Measurements from ENCODE around the gene STK33. TPM values are rescaled to one million over a fixed set of nuclear protein-coding genes. Genes with fewer than 3 reads are reported as not detected.

STK33 gene
- total and polyA plus RNA-seq, 2 donors (not counting 3 experiments of a cell fraction or from before 2014, with no cell fraction given), result 0.63 to 3.4 TPM

DNA sequence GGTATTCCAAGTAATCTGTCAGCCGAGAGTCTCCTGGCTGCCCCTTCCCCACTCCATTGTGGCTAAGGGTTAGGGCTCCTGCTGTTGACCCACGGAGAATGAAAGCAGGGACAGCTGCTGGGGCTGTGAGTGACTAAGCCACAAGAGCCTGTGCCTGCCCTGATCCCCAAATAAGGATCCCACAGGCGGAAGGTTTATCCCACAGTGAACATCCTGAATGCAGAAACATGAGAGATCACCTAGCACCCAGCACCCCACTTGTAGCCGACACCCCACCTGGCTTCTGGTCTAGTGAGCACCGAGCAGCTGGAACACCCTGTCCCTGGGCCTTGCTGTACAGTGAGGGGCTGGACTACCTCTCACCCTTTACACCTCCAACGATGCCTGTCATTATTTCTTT lies 212.7 kb downstream of the STK33 start:
- no peak overlapping the region for H2AFZ ChIP-seq (ENCODE audit: low read depth, low read length)
- H3K27ac ChIP-seq (ENCODE audit: insufficient read depth, low read depth, low read length), result no peak overlapping the region
- intact Hi-C loops (cut with micrococcal nuclease), result no loop called here
- no peaks in the 10 kb centered on the region for H3K27me3 ChIP-seq (ENCODE audit: control insufficient read depth in 2 of 2, insufficient read depth in 2 of 2, low read length in 2 of 2)
- H3K9me1 ChIP-seq (replicated peaks; ENCODE audit: control insufficient read depth, extremely low read depth, insufficient read depth, low read length), result no peaks in the 10 kb centered on the region
- DNase-seq (ENCODE audit: low read depth, low spot score) (no peak), FAIRE-seq (no peak)
- H3K36me3 ChIP-seq (ENCODE audit: control insufficient read depth in 2 of 2, extremely low read depth in 1 of 2, insufficient read depth in 2 of 2, low read length in 2 of 2), result no peaks in the 10 kb centered on the region
- ChIA-PET POLR2A (no interaction called here), CTCF (no interaction called here)
- no peaks in the 10 kb centered on the region for H4K20me1 ChIP-seq (replicated peaks; ENCODE audit: control insufficient read depth, extremely low read depth, insufficient read depth, low read length)
- no peak overlapping the region for H3K4me3 ChIP-seq (replicated peaks in 1 of 3; ENCODE audit: insufficient read depth in 1 of 3, low read depth in 1 of 3, low read length in 3 of 3)
- H3K4me1 ChIP-seq (ENCODE audit: control insufficient read depth, extremely low read depth, insufficient read depth, low read length), result no peaks in the 10 kb centered on the region
- TF ChIP-seq POLR2AphosphoS5 (IDR thresholded peaks at IDR 0.05; ENCODE audit: insufficient read depth, low read depth, low read length), result no peak
- H3K4me2 ChIP-seq (ENCODE audit: insufficient read depth, low read length), result no peak overlapping the region
- dilution Hi-C loops (cut with MboI; ENCODE audit: extremely low pct_ligation_motif_present, low sequenced_read_pairs), result no loop called here
- BruUV-seq (replicated peaks), result no TSS peak
- no peak overlapping the region for H3K9ac ChIP-seq (replicated peaks; ENCODE audit: extremely low read depth, insufficient read depth, low read length)
- H3K79me2 ChIP-seq (ENCODE audit: control insufficient read depth, insufficient read depth, low read length), result no peaks in the 10 kb centered on the region
- no peaks in the 10 kb centered on the region for H3K9me3 ChIP-seq (replicated peaks; ENCODE audit: control insufficient read depth, insufficient read depth, low read length)

DNA sequence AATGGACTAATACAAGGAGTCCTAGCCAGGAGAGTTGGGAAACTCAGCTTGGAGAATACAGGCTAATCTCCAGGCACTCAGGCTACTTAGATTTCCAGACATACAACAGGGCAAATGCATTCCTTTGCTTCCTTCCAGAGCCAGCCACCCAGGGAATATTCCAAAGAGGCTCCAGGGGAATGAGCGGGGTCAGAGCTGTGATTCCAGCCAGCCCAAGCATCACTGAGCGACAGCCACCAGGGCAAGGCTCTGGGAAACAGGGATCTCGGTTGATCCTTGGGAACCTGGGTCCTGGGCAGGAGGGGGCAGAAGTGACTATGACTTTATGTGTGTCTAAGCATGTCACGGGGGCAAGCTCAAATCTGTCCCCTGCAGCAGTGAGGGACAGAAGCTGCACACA lies 218.1 kb downstream of the STK33 start:
- CTCF ChIA-PET, result interaction anchor here (1.6 kb wide), 1 partner anchor 185 kb away, joined by 3 read pairs; no protein-coding TSS in a partner anchor
- FAIRE-seq (no peak), DNase-seq (ENCODE audit: low read depth, low spot score) (no peak)
- H3K79me2 ChIP-seq (ENCODE audit: control insufficient read depth, insufficient read depth, low read length), result no peaks in the 10 kb centered on the region
- H3K9me1 ChIP-seq (replicated peaks; ENCODE audit: control insufficient read depth, extremely low read depth, insufficient read depth, low read length), result no peaks in the 10 kb centered on the region
- POLR2A ChIA-PET, result no interaction called here
- no peaks in the 10 kb centered on the region for H3K4me1 ChIP-seq (ENCODE audit: control insufficient read depth, extremely low read depth, insufficient read depth, low read length)
- no peak overlapping the region for H3K27ac ChIP-seq (ENCODE audit: insufficient read depth, low read depth, low read length)
- H3K36me3 ChIP-seq (ENCODE audit: control insufficient read depth in 2 of 2, extremely low read depth in 1 of 2, insufficient read depth in 2 of 2, low read length in 2 of 2), result no peaks in the 10 kb centered on the region
- TF ChIP-seq POLR2A (IDR thresholded peaks at IDR 0.05; ENCODE audit: low read depth, low read length), result no peak
- no peak for TF ChIP-seq FOS (IDR thresholded peaks at IDR 0.05; ENCODE audit: borderline replicate concordance, insufficient read depth, low read length)
- TF ChIP-seq, protein P1, sequence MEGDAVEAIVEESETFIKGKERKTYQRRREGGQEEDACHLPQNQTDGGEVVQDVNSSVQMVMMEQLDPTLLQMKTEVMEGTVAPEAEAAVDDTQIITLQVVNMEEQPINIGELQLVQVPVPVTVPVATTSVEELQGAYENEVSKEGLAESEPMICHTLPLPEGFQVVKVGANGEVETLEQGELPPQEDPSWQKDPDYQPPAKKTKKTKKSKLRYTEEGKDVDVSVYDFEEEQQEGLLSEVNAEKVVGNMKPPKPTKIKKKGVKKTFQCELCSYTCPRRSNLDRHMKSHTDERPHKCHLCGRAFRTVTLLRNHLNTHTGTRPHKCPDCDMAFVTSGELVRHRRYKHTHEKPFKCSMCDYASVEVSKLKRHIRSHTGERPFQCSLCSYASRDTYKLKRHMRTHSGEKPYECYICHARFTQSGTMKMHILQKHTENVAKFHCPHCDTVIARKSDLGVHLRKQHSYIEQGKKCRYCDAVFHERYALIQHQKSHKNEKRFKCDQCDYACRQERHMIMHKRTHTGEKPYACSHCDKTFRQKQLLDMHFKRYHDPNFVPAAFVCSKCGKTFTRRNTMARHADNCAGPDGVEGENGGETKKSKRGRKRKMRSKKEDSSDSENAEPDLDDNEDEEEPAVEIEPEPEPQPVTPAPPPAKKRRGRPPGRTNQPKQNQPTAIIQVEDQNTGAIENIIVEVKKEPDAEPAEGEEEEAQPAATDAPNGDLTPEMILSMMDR (IDR thresholded peaks at IDR 0.05; ENCODE audit: extremely low read depth in 1 of 2, insufficient read depth in 1 of 2, low read depth in 1 of 2, low read length in 2 of 2), result no peak
- TF ChIP-seq GATA2 (IDR thresholded peaks at IDR 0.05; ENCODE audit: insufficient read depth, insufficient read length, low read depth, low read length), result no peak
- no peak for TF ChIP-seq MYC (IDR thresholded peaks at IDR 0.05; ENCODE audit: low read depth, low read length)
- no peak for TF ChIP-seq POLR2AphosphoS5 (IDR thresholded peaks at IDR 0.05; ENCODE audit: insufficient read depth, low read depth, low read length)
- no peak for TF ChIP-seq EZH2 (IDR thresholded peaks at IDR 0.05; ENCODE audit: borderline replicate concordance, low read depth, low read length, severe bottlenecking)
- TF ChIP-seq, protein P2, sequence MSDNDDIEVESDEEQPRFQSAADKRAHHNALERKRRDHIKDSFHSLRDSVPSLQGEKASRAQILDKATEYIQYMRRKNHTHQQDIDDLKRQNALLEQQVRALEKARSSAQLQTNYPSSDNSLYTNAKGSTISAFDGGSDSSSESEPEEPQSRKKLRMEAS (IDR thresholded peaks at IDR 0.05; ENCODE audit: insufficient read depth, insufficient read length), result no peak
- TF ChIP-seq JUN (IDR thresholded peaks at IDR 0.05; ENCODE audit: borderline replicate concordance, insufficient read depth, insufficient read length, low read depth), result no peak
- no TSS peak for BruUV-seq (replicated peaks)
- H3K4me3 ChIP-seq (replicated peaks in 1 of 3; ENCODE audit: insufficient read depth in 1 of 3, low read depth in 1 of 3, low read length in 3 of 3), result no peak overlapping the region
- no peak overlapping the region for H3K9ac ChIP-seq (replicated peaks; ENCODE audit: extremely low read depth, insufficient read depth, low read length)
- no peaks in the 10 kb centered on the region for H3K9me3 ChIP-seq (replicated peaks; ENCODE audit: control insufficient read depth, insufficient read depth, low read length)
- no peaks in the 10 kb centered on the region for H4K20me1 ChIP-seq (replicated peaks; ENCODE audit: control insufficient read depth, extremely low read depth, insufficient read depth, low read length)
- H2AFZ ChIP-seq (ENCODE audit: low read depth, low read length), result no peak overlapping the region
- intact Hi-C loops (cut with micrococcal nuclease) (no loop called here), dilution Hi-C loops (cut with MboI; ENCODE audit: extremely low pct_ligation_motif_present, low sequenced_read_pairs) (no loop called here)
- no peaks in the 10 kb centered on the region for H3K27me3 ChIP-seq (ENCODE audit: control insufficient read depth in 2 of 2, insufficient read depth in 2 of 2, low read length in 2 of 2)
- H3K4me2 ChIP-seq (ENCODE audit: insufficient read depth, low read length), result no peak overlapping the region
